ENCODE results near the gene NUDT16. TPM values are rescaled to one million over a fixed set of nuclear protein-coding genes. Genes with fewer than 3 reads are reported as not detected.

Gene NUDT16
- total and polyA plus RNA-seq, 9 of the 15 experiments (the other 6 are each of a cell fraction or from before 2014, with no cell fraction given): 1.5 to 11.4 (median 7.6) TPM

DNA sequence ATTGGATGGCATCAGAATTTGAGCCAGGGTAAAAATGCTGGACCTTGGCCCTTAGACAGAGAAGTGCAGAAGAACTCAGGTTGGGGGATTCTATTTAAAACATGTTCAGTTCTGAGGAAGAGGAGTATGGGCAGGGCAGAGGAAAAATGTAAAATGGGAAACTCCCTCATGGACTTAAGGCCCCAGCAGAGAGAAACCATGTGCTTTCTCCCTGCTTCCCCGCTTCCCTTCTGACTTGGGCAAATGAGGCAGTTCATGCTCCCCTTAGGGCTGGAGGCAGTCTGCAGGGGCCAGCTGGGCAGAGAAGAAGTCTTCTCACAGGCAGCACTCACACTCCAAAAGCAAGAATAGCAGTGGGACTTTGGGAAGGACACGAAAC, 9.9 kb upstream of the NUDT16 start (continued):
- TF ChIP-seq, protein P1, sequence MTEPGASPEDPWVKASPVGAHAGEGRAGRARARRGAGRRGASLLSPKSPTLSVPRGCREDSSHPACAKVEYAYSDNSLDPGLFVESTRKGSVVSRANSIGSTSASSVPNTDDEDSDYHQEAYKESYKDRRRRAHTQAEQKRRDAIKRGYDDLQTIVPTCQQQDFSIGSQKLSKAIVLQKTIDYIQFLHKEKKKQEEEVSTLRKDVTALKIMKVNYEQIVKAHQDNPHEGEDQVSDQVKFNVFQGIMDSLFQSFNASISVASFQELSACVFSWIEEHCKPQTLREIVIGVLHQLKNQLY (CRISPR knock-in tag; conservative IDR thresholded peaks at IDR 0.05): no peak
- TF ChIP-seq NFRKB (IDR thresholded peaks at IDR 0.05; ENCODE audit: low read depth): no peak
- no peak for TF ChIP-seq RFX5 (IDR thresholded peaks at IDR 0.05; ENCODE audit: low read depth, low read length)
- TF ChIP-seq MIER1 (IDR thresholded peaks at IDR 0.05; ENCODE audit: low read depth): no peak
- TF ChIP-seq TEAD2 (tag; IDR thresholded peaks at IDR 0.05): no peak
- TF ChIP-seq BACH1 (tag; IDR thresholded peaks at IDR 0.05): no peak
- TF ChIP-seq ZNF12 (CRISPR knock-in tag; IDR thresholded peaks at IDR 0.05): no peak
- TF ChIP-seq KLF16 (IDR thresholded peaks at IDR 0.05): no peak
- TF ChIP-seq ZNF668 (CRISPR knock-in tag; IDR thresholded peaks at IDR 0.05): no peak
- TF ChIP-seq HDGF (IDR thresholded peaks at IDR 0.05): no peak
- TF ChIP-seq, protein P2, sequence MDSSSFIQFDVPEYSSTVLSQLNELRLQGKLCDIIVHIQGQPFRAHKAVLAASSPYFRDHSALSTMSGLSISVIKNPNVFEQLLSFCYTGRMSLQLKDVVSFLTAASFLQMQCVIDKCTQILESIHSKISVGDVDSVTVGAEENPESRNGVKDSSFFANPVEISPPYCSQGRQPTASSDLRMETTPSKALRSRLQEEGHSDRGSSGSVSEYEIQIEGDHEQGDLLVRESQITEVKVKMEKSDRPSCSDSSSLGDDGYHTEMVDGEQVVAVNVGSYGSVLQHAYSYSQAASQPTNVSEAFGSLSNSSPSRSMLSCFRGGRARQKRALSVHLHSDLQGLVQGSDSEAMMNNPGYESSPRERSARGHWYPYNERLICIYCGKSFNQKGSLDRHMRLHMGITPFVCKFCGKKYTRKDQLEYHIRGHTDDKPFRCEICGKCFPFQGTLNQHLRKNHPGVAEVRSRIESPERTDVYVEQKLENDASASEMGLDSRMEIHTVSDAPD (CRISPR knock-in tag; IDR thresholded peaks at IDR 0.05): no peak

DNA sequence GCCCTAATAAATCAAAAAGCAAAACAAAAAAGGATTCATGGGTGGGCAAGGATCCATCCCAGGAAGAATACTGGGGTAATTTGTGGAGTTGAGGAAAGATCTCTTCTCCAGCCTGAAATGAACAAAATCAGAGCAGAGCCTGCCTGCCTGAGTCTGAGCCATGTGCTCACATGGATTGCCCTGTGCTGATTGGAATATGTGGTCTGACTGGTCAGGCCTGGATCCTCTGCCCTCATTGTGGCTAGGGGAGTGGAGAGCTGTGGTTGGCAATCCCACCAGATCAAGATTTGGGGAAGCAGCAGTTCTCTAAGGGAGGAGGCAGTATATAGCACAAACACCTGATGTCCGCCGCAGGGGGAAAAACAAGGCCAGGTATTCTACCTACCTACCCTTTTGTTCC, 6.8 kb upstream of the NUDT16 start:
- in situ Hi-C loops (cut with MboI) (no loop called here), intact Hi-C loops (cut with micrococcal nuclease) (no loop called here)
- H3K79me2 ChIP-seq (ENCODE audit: control insufficient read depth, insufficient read depth, low read length): no peaks in the 10 kb centered on the region
- FAIRE-seq (no peak), DNase-seq (ENCODE audit: extremely low read depth in 1 of 4, low spot score in 3 of 4) (no peak), ATAC-seq (no peak)
- H3K4me2 ChIP-seq (ENCODE audit: insufficient read depth, low read length): no peak overlapping the region
- no peaks in the 10 kb centered on the region for H3K9me3 ChIP-seq (replicated peaks; ENCODE audit: control insufficient read depth, insufficient read depth, low read depth, low read length)
- H3K36me3 ChIP-seq (ENCODE audit: control insufficient read depth, insufficient read depth, low read length): no peaks in the 10 kb centered on the region
- no peaks in the 10 kb centered on the region for H3K9me1 ChIP-seq (ENCODE audit: control insufficient read depth, insufficient read depth, low read length)
- no TSS peak for BruUV-seq (replicated peaks)
- no peak overlapping the region for H3K9ac ChIP-seq (ENCODE audit: insufficient read depth in 1 of 2, low read depth in 2 of 2, low read length in 2 of 2)
- no peak overlapping the region for H3K27ac ChIP-seq (ENCODE audit: extremely low read depth, low read depth, low read length)
- POLR2A ChIA-PET: no interaction called here
- CTCF ChIA-PET (ENCODE audit: low intra/inter-chr PET ratio): no interaction called here
- H3K4me1 ChIP-seq (replicated peaks in 1 of 2; ENCODE audit: control insufficient read depth in 2 of 2, insufficient read depth in 2 of 2, low read length in 2 of 2): no peaks in the 10 kb centered on the region; a peak in 1 of 5 replicates
- no peaks in the 10 kb centered on the region for H4K20me1 ChIP-seq (replicated peaks; ENCODE audit: control insufficient read depth, insufficient read depth, low read length)
- WGBS (ENCODE audit: insufficient coverage, low coverage, missing lambda C conversion rate): 94% methylated on average over 2 of the region's 2 CpGs
- H3K4me3 ChIP-seq: no peak overlapping the region
- H3K27me3 ChIP-seq (ENCODE audit: control insufficient read depth in 2 of 2, insufficient read depth in 2 of 2, low read length in 2 of 2): no peaks in the 10 kb centered on the region
- no peak overlapping the region for H2AFZ ChIP-seq (ENCODE audit: low read depth, low read length)
- TF ChIP-seq ZNF696 (CRISPR knock-in tag; conservative IDR thresholded peaks at IDR 0.05) (no peak), THRAP3 (IDR thresholded peaks at IDR 0.05; ENCODE audit: borderline replicate concordance) (no peak), DMBX1 (CRISPR knock-in tag; IDR thresholded peaks at IDR 0.05; ENCODE audit: borderline replicate concordance) (no peak), ZFP36 (IDR thresholded peaks at IDR 0.05; ENCODE audit: low read depth, low read length, partially characterized antibody) (no peak), BHLHE40 (IDR thresholded peaks at IDR 0.05; ENCODE audit: low read length) (no peak), MTF1 (CRISPR knock-in tag; IDR thresholded peaks at IDR 0.05; ENCODE audit: borderline replicate concordance) (no peak), RFX7 (CRISPR knock-in tag; IDR thresholded peaks at IDR 0.05) (no peak), SOX6 (IDR thresholded peaks at IDR 0.05) (no peak)
- TF ChIP-seq, protein P3, sequence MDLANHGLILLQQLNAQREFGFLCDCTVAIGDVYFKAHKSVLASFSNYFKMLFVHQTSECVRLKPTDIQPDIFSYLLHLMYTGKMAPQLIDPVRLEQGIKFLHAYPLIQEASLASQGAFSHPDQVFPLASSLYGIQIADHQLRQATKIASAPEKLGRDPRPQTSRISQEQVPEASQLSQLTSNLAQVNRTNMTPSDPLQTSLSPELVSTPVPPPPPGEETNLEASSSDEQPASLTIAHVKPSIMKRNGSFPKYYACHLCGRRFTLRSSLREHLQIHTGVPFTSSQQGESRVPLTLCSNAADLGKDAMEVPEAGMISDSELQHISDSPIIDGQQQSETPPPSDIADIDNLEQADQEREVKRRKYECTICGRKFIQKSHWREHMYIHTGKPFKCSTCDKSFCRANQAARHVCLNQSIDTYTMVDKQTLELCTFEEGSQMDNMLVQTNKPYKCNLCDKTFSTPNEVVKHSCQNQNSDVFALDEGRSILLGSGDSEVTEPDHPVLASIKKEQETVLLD (IDR thresholded peaks at IDR 0.05): no peak
- TF ChIP-seq, protein P4, sequence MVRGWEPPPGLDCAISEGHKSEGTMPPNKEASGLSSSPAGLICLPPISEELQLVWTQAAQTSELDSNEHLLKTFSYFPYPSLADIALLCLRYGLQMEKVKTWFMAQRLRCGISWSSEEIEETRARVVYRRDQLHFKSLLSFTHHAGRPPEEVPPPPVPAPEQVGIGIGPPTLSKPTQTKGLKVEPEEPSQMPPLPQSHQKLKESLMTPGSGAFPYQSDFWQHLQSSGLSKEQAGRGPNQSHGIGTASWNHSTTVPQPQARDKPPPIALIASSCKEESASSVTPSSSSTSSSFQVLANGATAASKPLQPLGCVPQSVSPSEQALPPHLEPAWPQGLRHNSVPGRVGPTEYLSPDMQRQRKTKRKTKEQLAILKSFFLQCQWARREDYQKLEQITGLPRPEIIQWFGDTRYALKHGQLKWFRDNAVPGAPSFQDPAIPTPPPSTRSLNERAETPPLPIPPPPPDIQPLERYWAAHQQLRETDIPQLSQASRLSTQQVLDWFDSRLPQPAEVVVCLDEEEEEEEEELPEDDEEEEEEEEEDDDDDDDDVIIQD (CRISPR knock-in tag; IDR thresholded peaks at IDR 0.05): no peak

Measured in K562 (cell line).